ENCODE measurements around the gene COMMD1. TPM values are rescaled to one million over a fixed set of nuclear protein-coding genes. Genes with fewer than 3 reads are reported as not detected.
"Not testable (repeated sequence)": the region's sequence is repeated elsewhere in the genome, so short reads cannot be mapped to it uniquely, and the experiment has no call there.

COMMD1 gene
- total RNA-seq, 1 donor from 2014 or later = 30.5 TPM

DNA sequence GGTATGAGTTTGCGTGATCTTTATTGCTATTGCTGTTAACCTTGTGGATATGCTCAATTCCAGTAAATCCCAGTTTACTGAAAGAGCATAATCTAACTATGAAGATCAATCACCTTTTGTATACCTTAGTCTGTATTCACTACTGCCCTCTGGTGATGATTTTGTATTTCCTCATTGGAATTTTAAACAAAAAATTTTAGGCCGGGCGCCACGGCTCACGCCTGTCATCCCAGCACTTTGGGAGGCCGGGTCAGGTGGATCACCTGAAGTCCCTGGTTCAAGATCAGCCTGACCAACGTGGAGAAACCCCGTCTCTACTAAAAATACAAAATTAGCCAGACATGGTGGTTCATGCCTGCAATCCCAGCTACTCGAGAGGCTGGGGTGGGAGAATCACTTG, 5.1 kb downstream of the COMMD1 start:
- Mint-ChIP-seq H3K4me3 (no peak overlapping the region), H3K4me1 (peaks cover 4% of the 10 kb centered on the region), H3K36me3 (ENCODE audit: low read depth) (no peaks in the 10 kb centered on the region), H3K27me3 (ENCODE audit: low read depth) (no peaks in the 10 kb centered on the region), H3K27ac (ENCODE audit: unreplicated experiment) (no peak overlapping the region), H3K9me3 (no peaks in the 10 kb centered on the region)
- TF ChIP-seq, protein P1, sequence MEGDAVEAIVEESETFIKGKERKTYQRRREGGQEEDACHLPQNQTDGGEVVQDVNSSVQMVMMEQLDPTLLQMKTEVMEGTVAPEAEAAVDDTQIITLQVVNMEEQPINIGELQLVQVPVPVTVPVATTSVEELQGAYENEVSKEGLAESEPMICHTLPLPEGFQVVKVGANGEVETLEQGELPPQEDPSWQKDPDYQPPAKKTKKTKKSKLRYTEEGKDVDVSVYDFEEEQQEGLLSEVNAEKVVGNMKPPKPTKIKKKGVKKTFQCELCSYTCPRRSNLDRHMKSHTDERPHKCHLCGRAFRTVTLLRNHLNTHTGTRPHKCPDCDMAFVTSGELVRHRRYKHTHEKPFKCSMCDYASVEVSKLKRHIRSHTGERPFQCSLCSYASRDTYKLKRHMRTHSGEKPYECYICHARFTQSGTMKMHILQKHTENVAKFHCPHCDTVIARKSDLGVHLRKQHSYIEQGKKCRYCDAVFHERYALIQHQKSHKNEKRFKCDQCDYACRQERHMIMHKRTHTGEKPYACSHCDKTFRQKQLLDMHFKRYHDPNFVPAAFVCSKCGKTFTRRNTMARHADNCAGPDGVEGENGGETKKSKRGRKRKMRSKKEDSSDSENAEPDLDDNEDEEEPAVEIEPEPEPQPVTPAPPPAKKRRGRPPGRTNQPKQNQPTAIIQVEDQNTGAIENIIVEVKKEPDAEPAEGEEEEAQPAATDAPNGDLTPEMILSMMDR (conservative IDR thresholded peaks at IDR 0.05) = peak; percentile 45
- no peak for DNase-seq (ENCODE audit: low read depth, low spot score)

DNA sequence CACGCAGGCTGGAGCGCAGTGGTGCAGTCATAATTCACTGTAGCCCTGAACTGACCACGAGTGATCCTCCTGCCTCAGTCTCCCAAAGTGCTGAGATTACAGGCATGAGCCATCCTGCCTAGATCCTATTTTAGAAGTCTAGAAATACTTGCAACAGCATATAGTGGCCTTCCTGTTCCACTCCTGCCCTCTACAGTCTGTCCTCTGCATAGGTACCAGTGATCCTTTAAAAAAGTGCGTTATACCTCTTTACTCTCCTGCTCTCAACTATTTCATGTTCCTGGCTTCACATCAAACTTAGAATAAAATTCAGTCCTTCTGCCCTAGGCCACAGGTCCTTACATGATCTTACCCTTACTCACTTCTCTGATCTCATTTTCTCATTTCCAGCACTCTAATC, 6.0 kb downstream of the COMMD1 start:
- no peaks in the 10 kb centered on the region for H3K36me3 Mint-ChIP-seq (ENCODE audit: low read depth)
- TF ChIP-seq, protein P1 (conservative IDR thresholded peaks at IDR 0.05) = peak; percentile 32
- no peaks in the 10 kb centered on the region for H3K9me3 Mint-ChIP-seq
- no peak overlapping the region for H3K27ac Mint-ChIP-seq (ENCODE audit: unreplicated experiment)
- no peaks in the 10 kb centered on the region for H3K27me3 Mint-ChIP-seq (ENCODE audit: low read depth)
- peak overlapping the region; percentile 9 for H3K4me3 Mint-ChIP-seq
- DNase-seq (ENCODE audit: low read depth, low spot score) = no peak
- H3K4me1 Mint-ChIP-seq = no peaks in the 10 kb centered on the region

DNA sequence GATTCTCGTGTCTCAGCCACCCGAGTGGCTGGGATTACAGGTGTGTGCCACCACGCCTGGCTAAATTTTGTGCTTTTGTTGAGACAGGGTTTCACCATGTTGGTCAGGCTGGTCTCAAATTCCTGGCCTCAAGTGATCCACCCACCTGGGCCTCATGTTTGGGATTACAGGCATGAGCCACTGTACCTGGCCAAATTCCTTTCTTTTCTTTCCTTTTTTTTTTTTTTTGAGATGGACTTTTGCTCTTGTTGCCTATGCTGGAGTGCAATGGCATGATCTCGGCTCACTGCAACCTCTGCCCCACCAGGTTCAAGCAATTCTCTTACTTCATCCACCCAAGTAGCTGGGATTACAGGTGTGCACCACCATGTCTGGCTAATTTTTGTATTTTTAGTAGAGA, 9.3 kb downstream of the COMMD1 start:
- not testable (repeated sequence) for H3K36me3 Mint-ChIP-seq (ENCODE audit: low read depth); DNase-seq (ENCODE audit: low read depth, low spot score); H3K4me1 Mint-ChIP-seq; H3K9me3 Mint-ChIP-seq; H3K4me3 Mint-ChIP-seq; H3K27me3 Mint-ChIP-seq (ENCODE audit: low read depth); H3K27ac Mint-ChIP-seq (ENCODE audit: unreplicated experiment)

DNA sequence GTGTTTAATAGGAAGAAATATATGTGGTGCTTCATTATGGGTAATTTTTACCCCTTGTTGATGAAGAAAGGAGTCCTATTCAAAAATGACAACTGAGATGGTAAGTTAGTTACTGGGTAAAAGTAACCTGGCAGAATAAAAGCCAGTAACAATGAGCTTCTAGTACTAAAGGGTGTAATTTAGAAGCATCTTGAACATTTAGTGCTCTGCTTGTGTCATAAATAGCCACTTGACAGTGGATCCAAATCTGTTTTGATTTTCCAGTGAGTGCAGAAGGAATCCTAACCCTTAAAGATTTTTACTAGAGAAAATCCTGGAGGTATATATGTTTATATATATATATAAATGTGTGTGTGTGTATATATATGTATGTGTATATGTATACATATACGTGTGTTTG, 15.1 kb downstream of the COMMD1 start:
- no peaks in the 10 kb centered on the region for H3K27me3 Mint-ChIP-seq (ENCODE audit: low read depth)
- no peaks in the 10 kb centered on the region for H3K36me3 Mint-ChIP-seq (ENCODE audit: low read depth)
- TF ChIP-seq, protein P1 (conservative IDR thresholded peaks at IDR 0.05) = no peak
- no peak overlapping the region for H3K27ac Mint-ChIP-seq (ENCODE audit: unreplicated experiment)
- H3K4me3 Mint-ChIP-seq = no peak overlapping the region
- no peaks in the 10 kb centered on the region for H3K4me1 Mint-ChIP-seq
- DNase-seq (ENCODE audit: low read depth, low spot score) = no peak
- H3K9me3 Mint-ChIP-seq = no peaks in the 10 kb centered on the region

DNA sequence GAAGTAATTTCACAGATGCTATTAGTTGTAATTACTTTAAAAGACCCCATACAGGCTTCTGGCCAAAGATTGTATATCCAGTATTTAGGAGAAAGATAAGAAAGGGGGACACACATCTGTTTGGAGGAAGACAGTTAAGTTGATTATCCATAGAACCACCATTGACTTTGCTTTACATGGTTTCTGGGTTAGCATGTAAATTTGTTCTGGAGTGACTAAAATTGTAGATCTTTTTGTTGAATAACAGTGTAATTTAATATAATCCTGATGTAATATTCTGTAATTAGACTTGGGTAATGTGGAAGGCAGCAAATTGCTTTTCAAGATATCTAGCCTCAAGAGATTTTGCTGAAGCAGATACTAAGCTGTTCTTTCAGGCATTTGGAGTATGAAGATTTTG, 17.2 kb downstream of the COMMD1 start:
- Mint-ChIP-seq H3K27ac (ENCODE audit: unreplicated experiment) (no peak overlapping the region), H3K27me3 (ENCODE audit: low read depth) (no peaks in the 10 kb centered on the region), H3K9me3 (no peaks in the 10 kb centered on the region), H3K36me3 (ENCODE audit: low read depth) (no peaks in the 10 kb centered on the region), H3K4me3 (no peak overlapping the region), H3K4me1 (peaks cover 3% of the 10 kb centered on the region)
- TF ChIP-seq, protein P1 (conservative IDR thresholded peaks at IDR 0.05) = no peak
- DNase-seq (ENCODE audit: low read depth, low spot score) = no peak

DNA sequence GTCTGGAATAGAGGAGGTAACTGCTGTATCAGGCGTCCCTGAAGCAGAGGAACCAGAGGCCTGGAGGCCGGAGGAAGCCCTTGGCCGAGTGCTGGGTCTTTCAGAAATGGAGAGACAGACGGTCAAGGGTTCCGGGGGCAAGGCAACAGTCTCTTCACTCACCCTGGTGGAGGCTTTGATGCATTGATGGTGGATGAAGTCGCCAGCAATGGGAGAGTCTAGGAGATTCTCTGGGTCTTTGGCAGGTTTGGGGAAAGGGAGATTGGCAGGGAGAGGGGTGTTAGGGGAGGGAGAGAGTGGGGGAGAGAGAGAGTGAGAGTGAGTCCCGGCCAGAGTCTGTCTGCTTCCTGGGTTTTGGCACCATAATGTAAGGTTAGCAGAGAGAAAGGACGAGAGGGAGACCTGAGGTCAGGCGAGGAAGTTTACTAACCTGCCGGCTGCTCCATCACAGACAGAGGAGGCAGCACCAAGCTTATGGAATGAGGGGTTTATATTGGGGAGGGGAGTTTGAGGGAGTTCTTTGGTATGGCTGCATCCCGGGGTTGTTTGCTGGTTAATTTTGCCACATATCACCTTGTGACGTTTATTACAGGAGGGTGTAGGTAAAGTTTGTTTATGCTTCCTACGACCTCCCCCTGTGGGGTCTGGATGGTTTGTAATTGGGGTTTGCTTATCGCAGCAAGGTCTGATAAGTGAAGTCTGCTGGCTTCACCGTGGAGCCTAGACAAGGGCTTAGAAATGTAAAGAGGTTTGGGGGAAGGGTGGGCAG, 19.6 kb downstream of the COMMD1 start:
- Mint-ChIP-seq H3K27me3 (ENCODE audit: low read depth) (no peaks in the 10 kb centered on the region), H3K27ac (ENCODE audit: unreplicated experiment) (no peak overlapping the region), H3K4me1 (peaks cover 3% of the 10 kb centered on the region), H3K4me3 (no peak overlapping the region), H3K36me3 (ENCODE audit: low read depth) (no peaks in the 10 kb centered on the region), H3K9me3 (no peaks in the 10 kb centered on the region)
- DNase-seq (ENCODE audit: low read depth, low spot score) = no peak
- TF ChIP-seq, protein P1 (conservative IDR thresholded peaks at IDR 0.05) = no peak

All from neural crest cell (in vitro differentiated cells).